SK-N-SH (cell line): ENCODE data around the gene CCSER1. TPM values are rescaled to one million over a fixed set of nuclear protein-coding genes. Genes with fewer than 3 reads are reported as not detected.

Source experiments
- CTCF ChIA-PET: fragments of 300-600, 350-600 bp; formaldehyde crosslinking; extraction: SDS; loops from one replicate; lab custom pipeline; 2021; lab: Yijun Ruan, JAX
- POLR2A ChIA-PET: fragments of 350-600 bp; sonication (Branson Sonifier 250); formaldehyde crosslinking; extraction: SDS; loops from one replicate; lab custom pipeline; 2020; ENCODE audit warnings: antibody characterized with exemption, inconsistent platforms; lab: Yijun Ruan, JAX
- DNase-seq: peaks from one replicate; pipeline ENCODE4 v3.0.0; 2012
- H2AFZ ChIP-seq: fragments of 200-600 bp; sonication (generic); 2 replicates; pipeline ENCODE4 v1.8.1; 2016; ENCODE audit warnings: antibody characterized with exemption, mild to moderate bottlenecking, low read depth
- H3F3A ChIP-seq: fragments of 200-600 bp; sonication (generic); replicated peaks from 2 replicates; pipeline ENCODE3; 2016; ENCODE audit warnings: antibody characterized with exemption, mild to moderate bottlenecking; ENCODE audit not compliant: insufficient read depth
- H3K27ac ChIP-seq, 2 experiments: fragments of 200-500 bp in 1 of 2; fragments of 200-600 bp in 1 of 2; sonication (Bioruptor generic) in 1 of 2; sonication (generic), shearing (Covaris generic) in 1 of 2; 2 replicates each; pipeline versions ENCODE4 v1.5.1 to v1.6.1; 2014 to 2016; ENCODE audit warnings: low read depth in 2 of 2, inconsistent platforms in 1 of 2, low read length in 1 of 2, mild to moderate bottlenecking in 1 of 2, mixed read lengths in 1 of 2
- H3K27me3 ChIP-seq: fragments of 200-600 bp; sonication (generic), shearing (Covaris generic); 2 replicates; pipeline ENCODE4 v1.6.1; 2016; ENCODE audit warnings: mixed run types; ENCODE audit not compliant: insufficient read depth
- H3K36me3 ChIP-seq, 2 experiments: fragments of 200-500 bp in 1 of 2; fragments of 200-600 bp in 1 of 2; sonication (Bioruptor generic) in 1 of 2; sonication (generic) in 1 of 2; replicated peaks in 1 of 2; 2 replicates each; pipeline versions ENCODE3 to v1.5.1; 2014 to 2016; ENCODE audit warnings: low read length in 1 of 2, mild to moderate bottlenecking in 1 of 2; ENCODE audit not compliant: insufficient read depth in 2 of 2, control insufficient read depth in 1 of 2
- H3K4me1 ChIP-seq, 2 experiments: fragments of 200-500 bp in 1 of 2; fragments of 200-600 bp in 1 of 2; sonication (Bioruptor generic) in 1 of 2; sonication (generic), shearing (Covaris generic) in 1 of 2; 2 replicates each; pipeline versions ENCODE4 v1.5.1 to v1.6.1; 2014 to 2016; ENCODE audit warnings: low read depth in 1 of 2, low read length in 1 of 2, mixed run types in 1 of 2; ENCODE audit not compliant: insufficient read depth in 2 of 2, control insufficient read depth in 1 of 2
- H3K4me2 ChIP-seq: fragments of 200-600 bp; sonication (generic), shearing (Covaris generic); 2 replicates; pipeline ENCODE4 v1.6.1; 2017; ENCODE audit warnings: mixed run types
- H3K4me3 ChIP-seq, 2 experiments: fragments of 200-500 bp in 1 of 2; fragments of 200-600 bp in 1 of 2; sonication (Bioruptor generic) in 1 of 2; sonication (generic), shearing (Covaris generic) in 1 of 2; 2 replicates each; pipeline versions ENCODE4 v1.5.1 to v1.8.1; 2014 to 2016; ENCODE audit warnings: low read depth in 2 of 2, inconsistent platforms in 1 of 2, low read length in 1 of 2, mild to moderate bottlenecking in 1 of 2, mixed read lengths in 1 of 2, moderate library complexity in 1 of 2
- H3K79me2 ChIP-seq: fragments of 200-600 bp; sonication (generic); 2 replicates; pipeline ENCODE4 v1.8.1; 2017; ENCODE audit warnings: mild to moderate bottlenecking; ENCODE audit not compliant: insufficient read depth
- H3K9ac ChIP-seq: fragments of 200-600 bp; sonication (generic); 2 replicates; pipeline ENCODE4 v1.6.1; 2017; ENCODE audit warnings: mixed run types
- H3K9me2 ChIP-seq: fragments of 200-600 bp; sonication (generic); 2 replicates; pipeline ENCODE4 v1.6.1; 2017; ENCODE audit warnings: mixed run types
- H3K9me3 ChIP-seq: fragments of 200-600 bp; sonication (generic); 2 replicates; pipeline ENCODE4 v1.6.1; 2017; ENCODE audit warnings: mixed run types, mild to moderate bottlenecking, moderate library complexity
- H4K20me1 ChIP-seq: fragments of 200-600 bp; sonication (generic); 2 replicates; pipeline ENCODE4 v1.6.1; 2017; ENCODE audit warnings: mild to moderate bottlenecking, mixed run types; ENCODE audit not compliant: insufficient read depth
- ELF1 ChIP-seq: IDR thresholded peaks from 2 replicates; pipeline ENCODE4 v1.4.0; 2012
- EP300 ChIP-seq, 2 experiments: IDR thresholded peaks; 2 replicates each; pipeline versions ENCODE4 v1.4.0 to v1.6.1; 2012; ENCODE audit warnings: borderline replicate concordance in 1 of 2, low read depth in 1 of 2, low read length in 1 of 2
- EZH2phosphoT487 ChIP-seq: fragments of 200-600 bp; sonication (generic); IDR thresholded peaks from 2 replicates; pipeline ENCODE4 v1.6.1; 2017; ENCODE audit warnings: low read depth, mixed run types, mild to moderate bottlenecking, antibody characterized with exemption, moderate library complexity, borderline replicate concordance
- FOSL2 ChIP-seq: IDR thresholded peaks from 2 replicates; pipeline ENCODE4 v1.4.0; 2012; ENCODE audit warnings: low read depth, mild to moderate bottlenecking, moderate library complexity, borderline replicate concordance
- GABPA ChIP-seq: IDR thresholded peaks from 2 replicates; pipeline ENCODE4 v1.4.0; 2012; ENCODE audit warnings: low read depth, mild to moderate bottlenecking
- GATA2 ChIP-seq: sonication (generic); formaldehyde crosslinking; IDR thresholded peaks from 2 replicates; pipeline ENCODE4 v1.5.0; 2020; ENCODE audit warnings: mild to moderate bottlenecking, missing genetic modification reagents
- MXI1 ChIP-seq: IDR thresholded peaks from 2 replicates; pipeline ENCODE4 v1.6.1; 2012; ENCODE audit warnings: mild to moderate bottlenecking, low read depth, low read length, improper control_type of control experiment
- NFIC ChIP-seq: IDR thresholded peaks from 2 replicates; pipeline ENCODE4 v1.4.0; 2012; ENCODE audit warnings: borderline replicate concordance
- NRF1 ChIP-seq: IDR thresholded peaks from 2 replicates; pipeline ENCODE4 v1.6.1; 2012; ENCODE audit warnings: low read depth, mild to moderate bottlenecking, low read length
- RAD21 ChIP-seq: IDR thresholded peaks from 2 replicates; pipeline ENCODE4 v1.6.1; 2012; ENCODE audit warnings: mild to moderate bottlenecking, low read length
- SMC3 ChIP-seq: IDR thresholded peaks from 2 replicates; pipeline ENCODE4 v1.6.1; 2012; ENCODE audit warnings: low read depth, low read length, improper control_type of control experiment
- TEAD4 ChIP-seq: IDR thresholded peaks from 2 replicates; pipeline ENCODE4 v1.4.0; 2012; ENCODE audit warnings: mild to moderate bottlenecking, borderline replicate concordance; ENCODE audit not compliant: insufficient read depth
- WGBS: methylation state at CpG from one replicate; pipeline ENCODE4 v1.1.6; 2017; ENCODE audit warnings: low lambda C conversion rate; 5-methylcytosine and 5-hydroxymethylcytosine counted together
- polyA plus RNA-seq, 3 experiments: library from polyadenylated mRNA; depleted of rRNA; stranded (reverse); fragments of >200 nt; gene quantifications; 2 replicates each; pipeline ENCODE4 v1.2.3, GENCODE V29; 2012
- TF ChIP-seq, protein P1 (sequence below): IDR thresholded peaks from 2 replicates; pipeline ENCODE4 v1.4.0; 2012; ENCODE audit warnings: low read depth, borderline replicate concordance
- TF ChIP-seq, protein P2 (sequence below): IDR thresholded peaks from 2 replicates; pipeline ENCODE4 v1.6.1; 2012; ENCODE audit warnings: mild to moderate bottlenecking, low read depth, low read length, moderate library complexity
- TF ChIP-seq, protein P3 (sequence below): IDR thresholded peaks from 2 replicates; pipeline ENCODE4 v1.4.0; 2012; ENCODE audit warnings: low read depth, borderline replicate concordance
- TF ChIP-seq, protein P4 (sequence below): fragments of 200-600 bp; sonication (generic); IDR thresholded peaks from 2 replicates; pipeline ENCODE4 v1.6.1; 2017; ENCODE audit warnings: antibody characterized with exemption, mild to moderate bottlenecking, moderate library complexity

CCSER1 gene
- polyA plus RNA-seq, 1 of the 3 experiments (the other 2 are of a cell fraction) = 0.05 TPM

DNA sequence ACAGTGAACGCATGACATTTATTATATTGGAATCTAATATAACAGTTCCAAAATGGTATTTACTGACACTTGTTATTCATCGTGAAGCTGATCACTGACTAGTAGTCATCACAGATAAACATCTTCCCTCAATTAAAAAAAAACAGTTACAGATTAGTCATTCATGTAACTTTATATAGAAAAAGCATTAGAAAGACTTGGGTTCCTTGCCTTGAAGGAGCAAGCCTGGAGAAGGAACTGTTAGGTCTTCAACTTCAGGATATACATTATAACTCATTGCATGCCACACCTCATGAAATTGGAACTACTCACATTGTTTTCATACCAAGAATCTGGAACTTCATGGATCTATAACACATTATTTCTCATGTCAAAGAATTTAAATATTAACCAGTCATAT lies 317.7 kb downstream of the CCSER1 start:
- Histone ChIP-seq H3K79me2 (no peaks in the 10 kb centered on the region), H3K4me1 (no peaks in the 10 kb centered on the region), H3K4me2 (no peak overlapping the region), H3K4me3 (no peak overlapping the region), H3K9ac (no peak overlapping the region), H3K9me3 (no peaks in the 10 kb centered on the region), H3K36me3 (no peaks in the 10 kb centered on the region), H3K9me2 (no peaks in the 10 kb centered on the region), H2AFZ (no peak overlapping the region), H4K20me1 (no peaks in the 10 kb centered on the region), H3F3A (no peaks in the 10 kb centered on the region), H3K27me3 (no peaks in the 10 kb centered on the region), H3K27ac (no peak overlapping the region; a peak in 1 of 4 replicates)
- POLR2A ChIA-PET = no interaction called here
- CTCF ChIA-PET = interaction anchor here (1.2 kb wide), 1 partner anchor 34 kb away, joined by 3 read pairs; no protein-coding TSS in a partner anchor
- no peak for DNase-seq
- TF ChIP-seq GATA2 (CRISPR knock-in tag) (no peak), FOSL2 (no peak)
- 61% methylated on average over 2 of the region's 2 CpGs for WGBS

DNA sequence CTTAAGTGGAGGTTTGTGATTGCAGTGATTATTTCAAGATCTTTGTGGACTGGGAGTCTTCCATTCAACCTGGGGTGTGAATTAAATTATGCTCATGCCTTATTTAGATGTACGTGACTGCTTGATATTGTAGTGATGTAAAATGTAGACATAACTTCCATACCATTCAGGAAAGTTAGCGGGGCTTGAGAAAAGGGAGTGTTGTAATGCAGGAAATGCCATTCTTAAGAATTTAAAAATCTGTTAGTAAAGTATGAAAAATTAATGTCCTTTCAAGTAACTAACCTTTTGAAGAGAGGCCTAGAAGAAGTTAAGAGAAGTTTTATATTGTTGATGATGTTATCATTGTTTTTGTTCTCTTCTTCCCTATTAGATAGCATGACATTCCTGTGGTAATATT lies 318.2 kb downstream of the CCSER1 start:
- Histone ChIP-seq H4K20me1 (no peaks in the 10 kb centered on the region), H3K4me1 (no peaks in the 10 kb centered on the region), H3K79me2 (no peaks in the 10 kb centered on the region), H3K4me2 (no peak overlapping the region), H3K27me3 (no peaks in the 10 kb centered on the region), H3K4me3 (no peak overlapping the region), H3K36me3 (no peaks in the 10 kb centered on the region), H3K27ac (no peak overlapping the region; a peak in 1 of 4 replicates), H3K9me3 (no peaks in the 10 kb centered on the region), H3F3A (no peaks in the 10 kb centered on the region), H3K9me2 (no peaks in the 10 kb centered on the region), H3K9ac (no peak overlapping the region), H2AFZ (no peak overlapping the region)
- no peak for DNase-seq
- ChIA-PET CTCF (interaction anchor here (1.2 kb wide), 1 partner anchor 33 kb away, joined by 3 read pairs; no protein-coding TSS in a partner anchor), POLR2A (no interaction called here)
- 62% methylated on average over 2 of the region's 2 CpGs for whole genome bisulfite sequencing
- TF ChIP-seq EZH2phosphoT487 (no peak), SMC3 (no peak), TEAD4 (no peak), NRF1 (no peak), GATA2 (CRISPR knock-in tag) (no peak), ELF1 (no peak), RAD21 (no peak), MXI1 (no peak), EP300 (IDR thresholded peaks at IDR 0.05; ENCODE audit: borderline replicate concordance in 1 of 2, low read depth in 1 of 2, low read length in 1 of 2) (no peak), GABPA (no peak), NFIC (no peak), FOSL2 (no peak)
- TF ChIP-seq, protein P1, sequence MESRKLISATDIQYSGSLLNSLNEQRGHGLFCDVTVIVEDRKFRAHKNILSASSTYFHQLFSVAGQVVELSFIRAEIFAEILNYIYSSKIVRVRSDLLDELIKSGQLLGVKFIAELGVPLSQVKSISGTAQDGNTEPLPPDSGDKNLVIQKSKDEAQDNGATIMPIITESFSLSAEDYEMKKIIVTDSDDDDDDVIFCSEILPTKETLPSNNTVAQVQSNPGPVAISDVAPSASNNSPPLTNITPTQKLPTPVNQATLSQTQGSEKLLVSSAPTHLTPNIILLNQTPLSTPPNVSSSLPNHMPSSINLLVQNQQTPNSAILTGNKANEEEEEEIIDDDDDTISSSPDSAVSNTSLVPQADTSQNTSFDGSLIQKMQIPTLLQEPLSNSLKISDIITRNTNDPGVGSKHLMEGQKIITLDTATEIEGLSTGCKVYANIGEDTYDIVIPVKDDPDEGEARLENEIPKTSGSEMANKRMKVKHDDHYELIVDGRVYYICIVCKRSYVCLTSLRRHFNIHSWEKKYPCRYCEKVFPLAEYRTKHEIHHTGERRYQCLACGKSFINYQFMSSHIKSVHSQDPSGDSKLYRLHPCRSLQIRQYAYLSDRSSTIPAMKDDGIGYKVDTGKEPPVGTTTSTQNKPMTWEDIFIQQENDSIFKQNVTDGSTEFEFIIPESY = no peak
- TF ChIP-seq, protein P2, sequence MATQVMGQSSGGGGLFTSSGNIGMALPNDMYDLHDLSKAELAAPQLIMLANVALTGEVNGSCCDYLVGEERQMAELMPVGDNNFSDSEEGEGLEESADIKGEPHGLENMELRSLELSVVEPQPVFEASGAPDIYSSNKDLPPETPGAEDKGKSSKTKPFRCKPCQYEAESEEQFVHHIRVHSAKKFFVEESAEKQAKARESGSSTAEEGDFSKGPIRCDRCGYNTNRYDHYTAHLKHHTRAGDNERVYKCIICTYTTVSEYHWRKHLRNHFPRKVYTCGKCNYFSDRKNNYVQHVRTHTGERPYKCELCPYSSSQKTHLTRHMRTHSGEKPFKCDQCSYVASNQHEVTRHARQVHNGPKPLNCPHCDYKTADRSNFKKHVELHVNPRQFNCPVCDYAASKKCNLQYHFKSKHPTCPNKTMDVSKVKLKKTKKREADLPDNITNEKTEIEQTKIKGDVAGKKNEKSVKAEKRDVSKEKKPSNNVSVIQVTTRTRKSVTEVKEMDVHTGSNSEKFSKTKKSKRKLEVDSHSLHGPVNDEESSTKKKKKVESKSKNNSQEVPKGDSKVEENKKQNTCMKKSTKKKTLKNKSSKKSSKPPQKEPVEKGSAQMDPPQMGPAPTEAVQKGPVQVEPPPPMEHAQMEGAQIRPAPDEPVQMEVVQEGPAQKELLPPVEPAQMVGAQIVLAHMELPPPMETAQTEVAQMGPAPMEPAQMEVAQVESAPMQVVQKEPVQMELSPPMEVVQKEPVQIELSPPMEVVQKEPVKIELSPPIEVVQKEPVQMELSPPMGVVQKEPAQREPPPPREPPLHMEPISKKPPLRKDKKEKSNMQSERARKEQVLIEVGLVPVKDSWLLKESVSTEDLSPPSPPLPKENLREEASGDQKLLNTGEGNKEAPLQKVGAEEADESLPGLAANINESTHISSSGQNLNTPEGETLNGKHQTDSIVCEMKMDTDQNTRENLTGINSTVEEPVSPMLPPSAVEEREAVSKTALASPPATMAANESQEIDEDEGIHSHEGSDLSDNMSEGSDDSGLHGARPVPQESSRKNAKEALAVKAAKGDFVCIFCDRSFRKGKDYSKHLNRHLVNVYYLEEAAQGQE = no peak
- TF ChIP-seq, protein P3, sequence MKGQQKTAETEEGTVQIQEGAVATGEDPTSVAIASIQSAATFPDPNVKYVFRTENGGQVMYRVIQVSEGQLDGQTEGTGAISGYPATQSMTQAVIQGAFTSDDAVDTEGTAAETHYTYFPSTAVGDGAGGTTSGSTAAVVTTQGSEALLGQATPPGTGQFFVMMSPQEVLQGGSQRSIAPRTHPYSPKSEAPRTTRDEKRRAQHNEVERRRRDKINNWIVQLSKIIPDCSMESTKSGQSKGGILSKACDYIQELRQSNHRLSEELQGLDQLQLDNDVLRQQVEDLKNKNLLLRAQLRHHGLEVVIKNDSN = no peak
- TF ChIP-seq, protein P4, sequence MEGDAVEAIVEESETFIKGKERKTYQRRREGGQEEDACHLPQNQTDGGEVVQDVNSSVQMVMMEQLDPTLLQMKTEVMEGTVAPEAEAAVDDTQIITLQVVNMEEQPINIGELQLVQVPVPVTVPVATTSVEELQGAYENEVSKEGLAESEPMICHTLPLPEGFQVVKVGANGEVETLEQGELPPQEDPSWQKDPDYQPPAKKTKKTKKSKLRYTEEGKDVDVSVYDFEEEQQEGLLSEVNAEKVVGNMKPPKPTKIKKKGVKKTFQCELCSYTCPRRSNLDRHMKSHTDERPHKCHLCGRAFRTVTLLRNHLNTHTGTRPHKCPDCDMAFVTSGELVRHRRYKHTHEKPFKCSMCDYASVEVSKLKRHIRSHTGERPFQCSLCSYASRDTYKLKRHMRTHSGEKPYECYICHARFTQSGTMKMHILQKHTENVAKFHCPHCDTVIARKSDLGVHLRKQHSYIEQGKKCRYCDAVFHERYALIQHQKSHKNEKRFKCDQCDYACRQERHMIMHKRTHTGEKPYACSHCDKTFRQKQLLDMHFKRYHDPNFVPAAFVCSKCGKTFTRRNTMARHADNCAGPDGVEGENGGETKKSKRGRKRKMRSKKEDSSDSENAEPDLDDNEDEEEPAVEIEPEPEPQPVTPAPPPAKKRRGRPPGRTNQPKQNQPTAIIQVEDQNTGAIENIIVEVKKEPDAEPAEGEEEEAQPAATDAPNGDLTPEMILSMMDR = no peak
